BLaER1 (cell line): ENCODE results near the gene IQSEC1.

Experiments used
- H3K27ac ChIP-seq: shearing (Covaris generic); formaldehyde crosslinking; 2 replicates; pipeline ENCODE4 v1.8.1; 2022
- H3K27me3 ChIP-seq: shearing (Covaris generic); formaldehyde crosslinking; 2 replicates; pipeline ENCODE4 v1.8.1; 2022
- H3K36me3 ChIP-seq: shearing (Covaris generic); formaldehyde crosslinking; 2 replicates; pipeline ENCODE4 v1.8.1; 2022
- H3K4me1 ChIP-seq: shearing (Covaris generic); formaldehyde crosslinking; 2 replicates; pipeline ENCODE4 v1.8.1; 2022
- H3K4me2 ChIP-seq: shearing (Covaris generic); formaldehyde crosslinking; 2 replicates; pipeline ENCODE4 v1.8.1; 2022
- H3K4me3 ChIP-seq: shearing (Covaris generic); formaldehyde crosslinking; 2 replicates; pipeline ENCODE4 v1.8.1; 2022
- H3K9ac ChIP-seq: shearing (Covaris generic); formaldehyde crosslinking; 2 replicates; pipeline ENCODE4 v1.8.1; 2022
- H3K9me3 ChIP-seq: shearing (Covaris generic); formaldehyde crosslinking; 2 replicates; pipeline ENCODE4 v1.8.1; 2022
- H4K20me1 ChIP-seq: shearing (Covaris generic); formaldehyde crosslinking; 2 replicates; pipeline ENCODE4 v1.8.1; 2022
- Cebpa-rat ChIP-seq: shearing (Covaris generic); IDR thresholded peaks from 2 replicates; pipeline ENCODE4 v1.8.1; 2022

Gene IQSEC1

GRCh38 chr3:12992629-12993516 lies 80.4 kb downstream of the IQSEC1 start:
- H3K4me2 ChIP-seq = peak overlapping the region; percentile 98
- H3K36me3 ChIP-seq = peaks cover 46% of the 10 kb centered on the region
- peak overlapping the region; percentile 69; the same call in 1 of the 2 replicates for H3K4me3 ChIP-seq
- no peak overlapping the region for H3K9ac ChIP-seq
- no peak overlapping the region for H3K27ac ChIP-seq
- no peak for TF ChIP-seq Cebpa-rat
- H3K4me1 ChIP-seq = peaks cover 95% of the 10 kb centered on the region
- peaks cover 100% of the 10 kb centered on the region for H4K20me1 ChIP-seq
- peaks cover 3% of the 10 kb centered on the region; the same call in 1 of the 2 replicates for H3K9me3 ChIP-seq
- H3K27me3 ChIP-seq = peaks cover 26% of the 10 kb centered on the region

- peaks cover 26% of the 10 kb centered on the region for H3K27me3 ChIP-seq
- no peak overlapping the region for H3K27ac ChIP-seq
- H3K36me3 ChIP-seq = peaks cover 46% of the 10 kb centered on the region
- no peak for TF ChIP-seq Cebpa-rat
- H3K9ac ChIP-seq = no peak overlapping the region
- peaks cover 6% of the 10 kb centered on the region; the same call in 1 of the 2 replicates for H3K9me3 ChIP-seq
- H3K4me1 ChIP-seq = peaks cover 98% of the 10 kb centered on the region
- no peak overlapping the region for H3K4me3 ChIP-seq
- H4K20me1 ChIP-seq = peaks cover 100% of the 10 kb centered on the region
- peak overlapping the region; percentile 98; the same call in 1 of the 2 replicates for H3K4me2 ChIP-seq
Observed at GRCh38 chr3:12991861-12992281, 81.4 kb downstream of the IQSEC1 start.

- Histone ChIP-seq H3K4me2 (no peak overlapping the region), H4K20me1 (peaks cover 100% of the 10 kb centered on the region), H3K9ac (no peak overlapping the region), H3K9me3 (peaks cover 6% of the 10 kb centered on the region; the same call in 1 of the 2 replicates), H3K36me3 (peaks cover 50% of the 10 kb centered on the region), H3K4me1 (peaks cover 98% of the 10 kb centered on the region), H3K27ac (no peak overlapping the region), H3K4me3 (no peak overlapping the region), H3K27me3 (peaks cover 26% of the 10 kb centered on the region)
- no peak for TF ChIP-seq Cebpa-rat
Observed at GRCh38 chr3:12991481-12991837, 81.8 kb downstream of the IQSEC1 start.

DNA sequence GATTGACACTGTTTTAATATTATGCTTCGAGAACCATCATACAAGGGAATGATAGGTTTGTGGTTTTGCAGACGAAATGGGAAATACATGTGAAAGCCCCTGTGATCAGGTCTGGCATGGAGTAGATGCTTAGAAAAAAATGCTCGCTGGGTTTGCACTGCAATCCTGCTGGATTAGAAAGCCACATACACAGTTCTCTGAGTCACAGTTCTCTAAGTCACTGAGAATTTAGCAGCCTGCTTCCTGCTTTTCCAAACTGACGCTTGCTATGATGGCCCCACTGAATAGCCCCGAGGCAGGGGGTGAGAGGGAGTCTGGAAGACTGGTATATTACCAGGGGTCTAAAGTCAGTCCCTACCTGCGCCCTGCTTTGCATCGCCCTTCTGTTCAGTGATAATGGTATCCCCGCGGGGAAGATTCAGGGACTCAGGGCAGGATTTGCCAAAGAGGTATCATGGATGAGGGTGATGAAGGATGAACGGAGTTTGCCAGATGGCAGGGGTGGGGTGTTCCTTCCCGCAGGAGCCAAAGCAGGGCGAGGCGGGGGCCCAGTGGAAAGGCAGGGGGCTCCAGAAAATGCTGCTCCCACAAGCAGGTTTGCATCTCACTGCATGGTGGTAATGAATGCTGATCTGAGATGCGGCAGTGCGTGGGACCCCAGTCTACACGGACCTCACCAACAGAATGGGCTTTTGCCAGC lies 82.3 kb downstream of the IQSEC1 start:
- H3K27me3 ChIP-seq = peaks cover 26% of the 10 kb centered on the region
- TF ChIP-seq Cebpa-rat = no peak
- peaks cover 98% of the 10 kb centered on the region for H3K4me1 ChIP-seq
- H3K9me3 ChIP-seq = peaks cover 6% of the 10 kb centered on the region; the same call in 1 of the 2 replicates
- H3K4me2 ChIP-seq = peak overlapping the region; percentile 16; the same call in 1 of the 2 replicates
- H3K9ac ChIP-seq = no peak overlapping the region
- no peak overlapping the region for H3K4me3 ChIP-seq
- H3K27ac ChIP-seq = no peak overlapping the region
- H4K20me1 ChIP-seq = peaks cover 100% of the 10 kb centered on the region
- H3K36me3 ChIP-seq = peaks cover 56% of the 10 kb centered on the region

DNA sequence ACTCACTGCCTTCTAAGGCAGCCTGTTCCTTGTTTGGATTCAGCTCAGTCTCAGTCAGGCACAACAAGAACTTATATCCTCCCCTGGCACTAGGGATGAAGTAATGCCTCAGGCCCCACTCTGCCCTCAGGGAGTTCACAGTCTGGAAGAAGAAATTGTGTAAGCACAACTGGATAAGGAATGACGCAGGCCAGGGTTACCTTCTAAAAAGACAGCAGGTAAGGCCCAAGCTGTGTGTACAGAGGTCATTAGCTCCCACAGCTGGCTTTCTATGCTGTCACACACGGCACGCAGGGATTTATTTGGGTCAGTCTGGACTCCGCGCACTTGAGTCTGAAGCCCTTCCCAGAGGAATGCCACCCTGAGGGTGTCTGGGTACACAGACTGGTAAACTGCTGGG lies 82.9 kb downstream of the IQSEC1 start:
- Histone ChIP-seq H3K36me3 (peaks cover 58% of the 10 kb centered on the region), H3K9me3 (peaks cover 6% of the 10 kb centered on the region; the same call in 1 of the 2 replicates), H3K9ac (no peak overlapping the region), H3K27me3 (peaks cover 26% of the 10 kb centered on the region), H3K4me2 (peak overlapping the region; percentile 16; the same call in 1 of the 2 replicates), H3K27ac (no peak overlapping the region), H4K20me1 (peaks cover 100% of the 10 kb centered on the region), H3K4me3 (no peak overlapping the region), H3K4me1 (peaks cover 98% of the 10 kb centered on the region)
- TF ChIP-seq Cebpa-rat = no peak

GRCh38 chr3:12988728-12989454 lies 84.3 kb downstream of the IQSEC1 start:
- Histone ChIP-seq H3K4me2 (peak overlapping the region; percentile 22; the same call in 1 of the 2 replicates), H3K36me3 (peaks cover 58% of the 10 kb centered on the region), H3K9me3 (peaks cover 6% of the 10 kb centered on the region; the same call in 1 of the 2 replicates), H3K4me3 (no peak overlapping the region), H3K4me1 (peaks cover 98% of the 10 kb centered on the region), H3K27me3 (peaks cover 16% of the 10 kb centered on the region), H3K27ac (no peak overlapping the region), H4K20me1 (peaks cover 100% of the 10 kb centered on the region), H3K9ac (no peak overlapping the region)
- TF ChIP-seq Cebpa-rat = no peak

DNA sequence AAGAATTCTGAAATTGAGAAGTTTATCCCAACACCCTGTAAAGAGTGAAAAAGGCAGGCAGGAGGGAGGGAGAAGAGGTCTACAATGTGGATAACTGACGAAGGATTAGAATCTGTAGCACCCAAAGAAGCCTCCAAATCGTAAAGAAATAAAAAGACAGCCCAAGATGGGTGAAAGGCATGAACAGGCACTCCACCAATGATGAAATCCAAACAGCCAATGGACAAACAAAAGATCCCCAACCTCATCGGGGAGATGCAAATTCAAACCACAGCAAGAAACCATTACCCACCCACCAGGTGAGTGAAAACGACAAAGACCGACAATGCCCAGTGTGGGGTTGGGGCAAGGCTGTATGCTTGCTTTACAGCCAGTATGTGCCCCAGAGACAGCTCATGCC lies 85.6 kb downstream of the IQSEC1 start:
- Histone ChIP-seq H3K27ac (no peak overlapping the region), H4K20me1 (peaks cover 100% of the 10 kb centered on the region), H3K27me3 (peaks cover 3% of the 10 kb centered on the region; the same call in 1 of the 2 replicates), H3K4me2 (no peak overlapping the region; the same call in 1 of the 2 replicates), H3K9ac (no peak overlapping the region), H3K4me3 (no peak overlapping the region), H3K4me1 (peaks cover 99% of the 10 kb centered on the region), H3K9me3 (peaks cover 6% of the 10 kb centered on the region; the same call in 1 of the 2 replicates), H3K36me3 (peaks cover 71% of the 10 kb centered on the region)
- no peak for TF ChIP-seq Cebpa-rat

- H4K20me1 ChIP-seq = peaks cover 100% of the 10 kb centered on the region
- H3K4me2 ChIP-seq = peak overlapping the region; percentile 47
- 0 out of 2 replicates have a peak overlapping the region, but pooled peaks have one; percentile 25 for H3K27ac ChIP-seq
- peak overlapping the region; percentile 28; the same call in 1 of the 2 replicates for H3K9ac ChIP-seq
- H3K4me1 ChIP-seq = peaks cover 99% of the 10 kb centered on the region
- H3K4me3 ChIP-seq = no peak overlapping the region
- no peak for TF ChIP-seq Cebpa-rat
- H3K27me3 ChIP-seq = no peaks in the 10 kb centered on the region
- peaks cover 6% of the 10 kb centered on the region; the same call in 1 of the 2 replicates for H3K9me3 ChIP-seq
- H3K36me3 ChIP-seq = peaks cover 69% of the 10 kb centered on the region
Observed at GRCh38 chr3:12986986-12987385, 86.2 kb downstream of the IQSEC1 start.

GRCh38 chr3:12986521-12986920 lies 86.7 kb downstream of the IQSEC1 start:
- H3K4me3 ChIP-seq = no peak overlapping the region
- H3K4me2 ChIP-seq = peak overlapping the region; percentile 47
- peak overlapping the region; percentile 25; the same call in 1 of the 2 replicates for H3K27ac ChIP-seq
- TF ChIP-seq Cebpa-rat = no peak
- peak overlapping the region; percentile 28; the same call in 1 of the 2 replicates for H3K9ac ChIP-seq
- H3K27me3 ChIP-seq = no peaks in the 10 kb centered on the region
- H3K4me1 ChIP-seq = peaks cover 99% of the 10 kb centered on the region
- peaks cover 100% of the 10 kb centered on the region for H4K20me1 ChIP-seq
- H3K36me3 ChIP-seq = peaks cover 65% of the 10 kb centered on the region
- peaks cover 6% of the 10 kb centered on the region; the same call in 1 of the 2 replicates for H3K9me3 ChIP-seq
